Measurements from ENCODE around the gene CDK11B.
"Not testable (repeated sequence)": the region's sequence is repeated elsewhere in the genome, so short reads cannot be mapped to it uniquely, and the experiment has no call there.

The CDK11B gene

DNA sequence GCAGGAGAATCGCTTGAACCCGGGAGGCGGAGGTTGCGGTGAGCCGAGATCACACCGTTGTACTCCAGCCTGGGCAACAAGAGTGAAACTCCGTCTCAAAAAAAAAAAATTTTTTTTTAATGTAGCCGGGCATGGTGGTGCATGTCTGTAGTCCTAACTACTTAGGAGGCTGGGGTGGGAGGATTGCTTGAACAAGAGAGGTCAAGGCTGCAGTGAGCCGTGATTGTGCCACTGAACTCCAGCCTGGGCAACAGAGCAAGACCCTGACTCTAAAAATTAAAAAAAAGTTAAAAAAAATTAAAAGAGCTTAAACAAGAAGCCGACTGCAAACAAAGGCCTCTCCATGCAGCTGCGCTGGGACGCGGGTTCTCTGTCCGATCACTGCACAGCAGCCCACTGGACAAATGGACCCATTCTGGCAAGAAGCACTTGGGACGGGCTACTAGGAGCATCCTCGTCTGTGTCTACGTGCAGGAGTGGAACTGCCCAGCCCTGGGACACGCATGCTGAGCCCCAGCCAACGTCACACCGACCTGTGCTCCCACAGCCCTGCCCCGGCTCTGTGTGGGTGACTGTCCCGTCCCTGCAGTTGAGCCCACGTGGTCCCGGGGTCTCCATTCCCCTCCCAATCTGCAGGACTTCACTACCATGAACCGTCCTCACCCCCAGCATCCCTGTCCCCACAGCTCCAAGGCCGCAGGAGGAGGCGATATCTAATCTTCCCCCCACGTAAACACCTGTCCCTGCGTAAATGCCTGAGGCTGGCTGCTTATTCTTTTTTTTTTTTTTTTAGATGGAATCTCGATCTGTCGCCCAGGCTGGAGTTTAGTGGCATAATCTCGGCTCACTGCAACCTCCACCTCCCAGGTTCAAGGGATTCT, 21.5 kb upstream of the CDK11B start:
- Histone ChIP-seq H3K27me3 (ENCODE audit: insufficient read depth, poor library complexity, severe bottlenecking) (no peaks in the 10 kb centered on the region), H3K4me3 (replicated peaks; ENCODE audit: insufficient read depth, low read length) (no peak overlapping the region), H3K27ac (replicated peaks) (no peak overlapping the region)
- no peak for TF ChIP-seq POLR2AphosphoS5 (IDR thresholded peaks at IDR 0.05; ENCODE audit: low read depth)
- no peak for TF ChIP-seq GABPA (IDR thresholded peaks at IDR 0.05; ENCODE audit: low read depth)
- TF ChIP-seq CTCF (IDR thresholded peaks at IDR 0.05; ENCODE audit: insufficient read depth, low read length) = no peak
- no peak for TF ChIP-seq SPI1 (IDR thresholded peaks at IDR 0.05; ENCODE audit: borderline replicate concordance, low read depth)
- TF ChIP-seq, protein P1, sequence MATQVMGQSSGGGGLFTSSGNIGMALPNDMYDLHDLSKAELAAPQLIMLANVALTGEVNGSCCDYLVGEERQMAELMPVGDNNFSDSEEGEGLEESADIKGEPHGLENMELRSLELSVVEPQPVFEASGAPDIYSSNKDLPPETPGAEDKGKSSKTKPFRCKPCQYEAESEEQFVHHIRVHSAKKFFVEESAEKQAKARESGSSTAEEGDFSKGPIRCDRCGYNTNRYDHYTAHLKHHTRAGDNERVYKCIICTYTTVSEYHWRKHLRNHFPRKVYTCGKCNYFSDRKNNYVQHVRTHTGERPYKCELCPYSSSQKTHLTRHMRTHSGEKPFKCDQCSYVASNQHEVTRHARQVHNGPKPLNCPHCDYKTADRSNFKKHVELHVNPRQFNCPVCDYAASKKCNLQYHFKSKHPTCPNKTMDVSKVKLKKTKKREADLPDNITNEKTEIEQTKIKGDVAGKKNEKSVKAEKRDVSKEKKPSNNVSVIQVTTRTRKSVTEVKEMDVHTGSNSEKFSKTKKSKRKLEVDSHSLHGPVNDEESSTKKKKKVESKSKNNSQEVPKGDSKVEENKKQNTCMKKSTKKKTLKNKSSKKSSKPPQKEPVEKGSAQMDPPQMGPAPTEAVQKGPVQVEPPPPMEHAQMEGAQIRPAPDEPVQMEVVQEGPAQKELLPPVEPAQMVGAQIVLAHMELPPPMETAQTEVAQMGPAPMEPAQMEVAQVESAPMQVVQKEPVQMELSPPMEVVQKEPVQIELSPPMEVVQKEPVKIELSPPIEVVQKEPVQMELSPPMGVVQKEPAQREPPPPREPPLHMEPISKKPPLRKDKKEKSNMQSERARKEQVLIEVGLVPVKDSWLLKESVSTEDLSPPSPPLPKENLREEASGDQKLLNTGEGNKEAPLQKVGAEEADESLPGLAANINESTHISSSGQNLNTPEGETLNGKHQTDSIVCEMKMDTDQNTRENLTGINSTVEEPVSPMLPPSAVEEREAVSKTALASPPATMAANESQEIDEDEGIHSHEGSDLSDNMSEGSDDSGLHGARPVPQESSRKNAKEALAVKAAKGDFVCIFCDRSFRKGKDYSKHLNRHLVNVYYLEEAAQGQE (IDR thresholded peaks at IDR 0.05; ENCODE audit: insufficient replicate concordance, low read depth) = no peak
- DNase-seq (ENCODE audit: low read depth in 1 of 2, low spot score in 1 of 2) = no peak

DNA sequence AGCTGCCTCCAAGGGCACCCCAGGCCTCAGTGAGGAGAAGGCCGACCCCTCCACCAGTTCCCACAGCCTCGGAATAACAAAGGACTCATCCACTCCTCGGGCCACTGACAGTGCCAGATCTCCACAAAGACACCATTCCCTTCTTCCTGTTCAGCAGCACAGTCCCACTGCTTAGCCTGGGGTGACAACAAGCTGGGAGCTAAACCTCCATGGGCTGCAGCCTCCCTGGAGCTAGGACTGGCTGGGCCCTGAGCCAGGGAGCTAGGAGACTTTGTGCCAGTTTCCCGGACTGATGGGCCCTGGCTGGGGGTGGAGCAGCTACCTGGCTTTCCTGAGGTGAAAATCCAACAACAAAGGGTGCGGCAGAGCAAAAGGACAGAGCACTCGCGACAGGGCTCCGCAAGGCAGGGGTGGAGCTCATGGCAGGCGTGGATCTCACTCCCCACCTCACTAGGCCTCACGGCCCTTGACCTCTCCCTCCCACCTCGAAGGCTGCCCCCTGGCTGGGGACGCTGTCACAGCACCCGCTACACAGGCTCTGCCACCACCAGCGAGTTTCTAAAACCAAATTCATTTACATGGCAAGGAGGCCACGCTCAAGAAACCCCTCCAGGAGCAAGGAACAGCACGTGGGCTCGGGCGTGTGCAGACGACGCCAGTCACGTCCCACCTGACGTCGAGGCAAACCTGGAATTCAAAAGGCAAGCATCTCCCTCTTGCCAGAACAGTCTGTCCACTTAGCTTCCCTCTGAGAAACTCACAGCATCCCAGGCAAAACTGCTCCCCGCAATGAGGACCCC, 20.0 kb upstream of the CDK11B start:
- Histone ChIP-seq H3K27me3 (ENCODE audit: insufficient read depth, poor library complexity, severe bottlenecking) (no peaks in the 10 kb centered on the region), H3K27ac (replicated peaks) (peak overlapping the region; percentile 71), H3K4me3 (replicated peaks; ENCODE audit: insufficient read depth, low read length) (peak overlapping the region; percentile 27)
- peak; percentile 51 to 72 for DNase-seq (ENCODE audit: low read depth in 1 of 2, low spot score in 1 of 2)
- TF ChIP-seq GABPA (IDR thresholded peaks at IDR 0.05; ENCODE audit: low read depth) (no peak), POLR2AphosphoS5 (IDR thresholded peaks at IDR 0.05; ENCODE audit: low read depth) (no peak; the same call in 1 of the 2 replicates), CTCF (IDR thresholded peaks at IDR 0.05; ENCODE audit: insufficient read depth, low read length) (peak; percentile 70), SPI1 (IDR thresholded peaks at IDR 0.05; ENCODE audit: borderline replicate concordance, low read depth) (no peak)
- TF ChIP-seq, protein P1 (IDR thresholded peaks at IDR 0.05; ENCODE audit: insufficient replicate concordance, low read depth) = no peak

- no peaks in the 10 kb centered on the region for H3K27me3 ChIP-seq (ENCODE audit: insufficient read depth, poor library complexity, severe bottlenecking)
- peak overlapping the region; percentile 71 for H3K27ac ChIP-seq (replicated peaks)
- peak overlapping the region; percentile 27 for H3K4me3 ChIP-seq (replicated peaks; ENCODE audit: insufficient read depth, low read length)
- DNase-seq (ENCODE audit: low read depth in 1 of 2, low spot score in 1 of 2) = peak in 1 of 2 experiments; percentile 51
- TF ChIP-seq GABPA (IDR thresholded peaks at IDR 0.05; ENCODE audit: low read depth) (no peak), CTCF (IDR thresholded peaks at IDR 0.05; ENCODE audit: insufficient read depth, low read length) (no peak), SPI1 (IDR thresholded peaks at IDR 0.05; ENCODE audit: borderline replicate concordance, low read depth) (peak; percentile 15; the same call in 1 of the 2 replicates), POLR2AphosphoS5 (IDR thresholded peaks at IDR 0.05; ENCODE audit: low read depth) (peak; percentile 17; the same call in 1 of the 2 replicates)
- TF ChIP-seq, protein P1 (IDR thresholded peaks at IDR 0.05; ENCODE audit: insufficient replicate concordance, low read depth) = no peak
Measured at GRCh38 chr1:1677718-1678580, 19.1 kb upstream of the CDK11B start.

GRCh38 chr1:1676087-1676486, 17.3 kb upstream of the CDK11B start:
- not testable (repeated sequence) for H3K27me3 ChIP-seq (ENCODE audit: insufficient read depth, poor library complexity, severe bottlenecking); H3K27ac ChIP-seq (replicated peaks); H3K4me3 ChIP-seq (replicated peaks; ENCODE audit: insufficient read depth, low read length); DNase-seq (ENCODE audit: low read depth in 1 of 2, low spot score in 1 of 2)

All from HL-60 (cell line).